ENCODE results near the gene UNC5C.

Gene UNC5C

DNA sequence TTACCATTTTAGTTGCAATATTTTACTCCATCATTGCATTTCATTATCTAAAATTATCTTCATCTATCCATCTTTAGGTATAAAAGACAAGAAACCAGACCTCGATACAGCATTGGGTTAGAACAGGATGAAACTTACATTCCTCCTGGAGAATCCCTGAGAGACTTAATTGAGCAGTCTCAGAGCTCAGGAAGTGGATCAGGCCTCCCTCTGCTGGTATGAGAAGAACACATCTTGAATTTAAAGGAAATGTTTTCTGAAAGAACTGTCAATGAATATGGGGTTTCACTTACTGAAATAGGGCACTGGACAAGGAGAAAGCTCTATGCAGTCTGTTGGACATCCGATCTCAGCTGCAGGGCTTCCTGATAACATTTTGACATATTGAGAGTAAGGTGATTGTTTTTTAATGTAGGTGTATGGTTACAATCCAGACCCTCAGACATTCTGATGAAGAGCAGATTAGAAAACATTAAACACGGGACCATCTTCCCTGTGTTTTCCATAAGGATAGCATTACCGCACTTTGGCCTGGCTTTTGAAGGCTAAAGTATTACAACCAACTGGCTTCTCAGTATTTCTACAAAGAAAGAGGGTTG, 423.8 kb downstream of the UNC5C start:
- DNase-seq (ENCODE audit: low spot score) = no peak

- no peak for DNase-seq (ENCODE audit: low spot score)
Measured at GRCh38 chr4:95122001-95122400, 426.8 kb downstream of the UNC5C start.

GRCh38 chr4:95120456-95120855, 428.3 kb downstream of the UNC5C start:
- DNase-seq (ENCODE audit: low spot score) = no peak

GRCh38 chr4:95118497-95118896, 430.3 kb downstream of the UNC5C start:
- no peak for DNase-seq (ENCODE audit: low spot score)

- DNase-seq (ENCODE audit: low spot score) = no peak
Measured at GRCh38 chr4:95114521-95114920, 434.3 kb downstream of the UNC5C start.

All from hematopoietic multipotent progenitor cell treated with erythropoietin and hydrocortisone succinate and interleukin-3 and kit ligand, for 17 days (in vitro differentiated cells).